ENCODE measurements around the gene HOXC6.

HOXC6 gene

DNA sequence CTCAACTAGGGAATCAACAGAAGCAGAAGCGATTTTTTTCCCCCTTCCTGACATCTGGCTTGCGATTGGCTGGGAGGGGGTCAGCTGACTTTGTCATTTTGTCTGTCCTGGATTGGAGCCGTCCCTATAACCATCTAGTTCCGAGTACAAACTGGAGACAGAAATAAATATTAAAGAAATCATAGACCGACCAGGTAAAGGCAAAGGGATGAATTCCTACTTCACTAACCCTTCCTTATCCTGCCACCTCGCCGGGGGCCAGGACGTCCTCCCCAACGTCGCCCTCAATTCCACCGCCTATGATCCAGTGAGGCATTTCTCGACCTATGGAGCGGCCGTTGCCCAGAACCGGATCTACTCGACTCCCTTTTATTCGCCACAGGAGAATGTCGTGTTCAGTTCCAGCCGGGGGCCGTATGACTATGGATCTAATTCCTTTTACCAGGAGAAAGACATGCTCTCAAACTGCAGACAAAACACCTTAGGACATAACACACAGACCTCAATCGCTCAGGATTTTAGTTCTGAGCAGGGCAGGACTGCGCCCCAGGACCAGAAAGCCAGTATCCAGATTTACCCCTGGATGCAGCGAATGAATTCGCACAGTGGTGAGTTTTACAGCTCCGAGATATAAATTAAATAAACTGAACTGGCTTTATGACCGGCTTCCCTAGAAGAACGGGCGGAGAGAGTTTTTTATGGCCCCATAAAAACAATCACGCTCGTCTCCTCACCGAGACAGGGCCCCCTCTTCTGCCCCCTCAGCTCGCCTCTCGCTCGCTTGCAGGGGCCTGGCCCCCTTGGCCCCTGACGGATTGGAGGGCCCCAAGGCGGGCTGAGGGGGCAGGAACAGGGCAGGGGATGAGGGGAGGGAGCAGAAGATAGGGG lies at the start of gene HOXC6:
Gene HOXC6 (plus strand): TSS at position 127 of the 888 bp plus-strand sequence. CDS start 82 bp downstream, at position 209.
- H3K4me3 ChIP-seq (ENCODE audit: low read depth, low read length) = no peak within 1 kb of the TSS
- no peak for DNase-seq (ENCODE audit: low read depth)
- TF ChIP-seq, protein P1, sequence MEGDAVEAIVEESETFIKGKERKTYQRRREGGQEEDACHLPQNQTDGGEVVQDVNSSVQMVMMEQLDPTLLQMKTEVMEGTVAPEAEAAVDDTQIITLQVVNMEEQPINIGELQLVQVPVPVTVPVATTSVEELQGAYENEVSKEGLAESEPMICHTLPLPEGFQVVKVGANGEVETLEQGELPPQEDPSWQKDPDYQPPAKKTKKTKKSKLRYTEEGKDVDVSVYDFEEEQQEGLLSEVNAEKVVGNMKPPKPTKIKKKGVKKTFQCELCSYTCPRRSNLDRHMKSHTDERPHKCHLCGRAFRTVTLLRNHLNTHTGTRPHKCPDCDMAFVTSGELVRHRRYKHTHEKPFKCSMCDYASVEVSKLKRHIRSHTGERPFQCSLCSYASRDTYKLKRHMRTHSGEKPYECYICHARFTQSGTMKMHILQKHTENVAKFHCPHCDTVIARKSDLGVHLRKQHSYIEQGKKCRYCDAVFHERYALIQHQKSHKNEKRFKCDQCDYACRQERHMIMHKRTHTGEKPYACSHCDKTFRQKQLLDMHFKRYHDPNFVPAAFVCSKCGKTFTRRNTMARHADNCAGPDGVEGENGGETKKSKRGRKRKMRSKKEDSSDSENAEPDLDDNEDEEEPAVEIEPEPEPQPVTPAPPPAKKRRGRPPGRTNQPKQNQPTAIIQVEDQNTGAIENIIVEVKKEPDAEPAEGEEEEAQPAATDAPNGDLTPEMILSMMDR (conservative IDR thresholded peaks at IDR 0.05; ENCODE audit: low read depth, low read length) = no peak

DNA sequence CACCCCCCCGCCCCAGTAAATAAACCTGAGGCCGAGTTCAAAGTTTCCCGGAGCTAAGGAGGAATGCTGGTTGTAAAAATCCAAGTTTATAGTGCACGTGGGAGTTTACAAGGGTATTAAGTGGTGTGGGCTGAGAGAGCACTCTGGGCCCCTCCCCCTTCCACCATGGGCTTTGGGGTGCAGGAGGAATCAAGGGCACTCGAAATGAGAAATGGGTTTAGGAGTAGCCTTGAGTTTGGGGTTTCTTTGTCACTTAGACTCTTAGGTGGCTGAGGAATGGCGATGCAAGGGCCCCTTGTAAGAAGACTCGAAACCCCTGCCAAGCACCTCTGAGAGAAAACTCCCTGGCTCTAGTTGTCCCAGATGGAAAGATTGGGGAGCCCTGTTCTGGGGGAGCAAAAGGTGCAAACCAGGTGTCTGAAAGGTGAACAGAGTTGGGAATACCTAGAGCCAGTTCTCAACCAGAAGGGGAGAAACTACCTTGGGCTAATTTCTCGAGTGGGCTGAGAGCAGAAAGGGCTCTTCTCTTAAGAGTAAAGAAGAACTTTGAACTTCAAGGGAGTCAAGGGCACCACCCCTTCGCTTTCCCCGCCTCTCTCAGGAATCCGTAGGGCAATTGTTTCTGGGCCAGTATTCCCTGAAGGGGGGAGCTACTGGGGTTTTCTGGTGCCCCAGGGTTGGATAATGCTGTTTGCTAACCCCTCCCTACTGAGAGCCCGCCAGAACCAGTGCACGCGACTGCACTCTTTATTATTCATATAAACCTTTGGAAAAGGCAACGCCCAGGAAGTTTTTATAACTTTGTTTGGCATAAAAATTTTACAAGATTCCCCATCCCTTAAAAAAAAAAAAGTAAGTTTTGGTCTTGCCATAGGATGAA lies 49.5 kb upstream of the HOXC6 start:
- H3K4me3 ChIP-seq (ENCODE audit: low read depth, low read length) = no peak overlapping the region
- DNase-seq (ENCODE audit: low read depth) = no peak
- TF ChIP-seq, protein P1 (conservative IDR thresholded peaks at IDR 0.05; ENCODE audit: low read depth, low read length) = no peak

DNA sequence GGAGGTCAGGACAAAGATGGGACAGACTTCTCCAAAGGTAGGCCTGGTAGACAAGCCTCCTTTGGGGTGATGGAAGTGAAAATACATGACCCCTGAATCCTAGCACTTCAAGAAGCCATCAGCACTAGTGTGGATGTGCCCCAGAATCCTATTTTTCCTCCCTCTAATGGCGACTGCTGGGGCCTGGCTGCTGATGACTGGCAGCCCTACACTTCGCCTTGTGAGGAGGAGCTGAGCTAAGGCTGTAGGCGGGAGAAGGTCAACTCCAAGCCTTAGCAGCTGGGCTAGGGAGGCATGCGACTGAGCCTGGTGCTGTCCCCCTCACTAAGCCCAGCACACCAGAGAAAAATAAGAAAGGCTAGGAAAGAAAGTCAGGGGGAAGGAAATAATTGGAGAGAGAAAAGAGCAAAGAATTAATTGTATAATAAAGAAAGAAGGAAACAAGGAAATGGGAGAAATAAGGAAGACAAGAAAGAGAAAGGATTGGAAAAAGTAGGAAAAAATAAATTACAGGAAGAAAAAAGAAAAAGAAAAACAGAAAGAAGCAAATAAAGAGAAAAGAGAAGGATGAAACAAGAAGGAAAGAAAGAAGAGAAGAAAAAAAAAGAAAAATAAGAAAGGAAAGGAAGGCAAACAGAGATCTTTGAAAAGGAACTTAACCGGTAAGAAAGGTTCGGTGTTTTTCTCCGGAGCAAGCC lies 48.0 kb upstream of the HOXC6 start:
- DNase-seq (ENCODE audit: low read depth) = no peak
- no peak overlapping the region for H3K4me3 ChIP-seq (ENCODE audit: low read depth, low read length)

DNA sequence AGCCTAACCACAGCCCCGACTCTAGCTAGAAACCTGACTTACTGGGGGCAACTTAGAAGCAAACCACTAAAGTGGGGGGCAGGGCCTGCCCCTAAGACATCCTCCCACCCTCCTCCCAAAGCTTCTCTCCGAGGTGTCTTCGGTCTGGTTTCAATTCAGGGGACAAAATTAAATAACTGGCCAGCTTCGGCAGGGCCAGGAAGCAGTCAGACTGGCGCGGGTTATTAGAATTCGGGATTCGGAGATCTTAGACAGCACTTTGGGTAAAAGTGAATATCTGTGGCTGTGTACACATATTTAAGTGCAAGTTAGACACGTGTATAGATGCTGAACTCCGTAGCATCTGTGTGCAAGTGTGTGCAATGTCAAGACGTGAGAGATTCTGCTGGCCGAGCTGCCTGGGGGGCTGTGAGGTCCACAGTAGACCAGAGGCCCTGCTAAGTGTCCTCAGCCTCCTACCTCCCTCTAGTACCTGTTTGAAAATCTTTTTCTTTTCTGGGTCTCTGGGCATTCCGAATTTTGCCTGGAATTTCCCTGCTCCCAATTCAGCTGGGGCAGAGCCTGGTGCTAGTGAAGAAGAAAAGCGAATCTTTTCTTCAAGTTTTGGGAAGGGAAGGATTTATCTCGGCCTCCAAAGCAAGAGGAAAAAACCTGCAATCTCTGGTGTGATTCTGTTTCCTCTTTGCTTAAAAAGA lies 47.3 kb upstream of the HOXC6 start:
- no peak for DNase-seq (ENCODE audit: low read depth)
- H3K4me3 ChIP-seq (ENCODE audit: low read depth, low read length) = no peak overlapping the region
- TF ChIP-seq, protein P1 (conservative IDR thresholded peaks at IDR 0.05; ENCODE audit: low read depth, low read length) = no peak

More for the DNA sequence above, 48.0 kb upstream of the HOXC6 start:
- TF ChIP-seq, protein P1 (conservative IDR thresholded peaks at IDR 0.05; ENCODE audit: low read depth, low read length) = no peak

DNA sequence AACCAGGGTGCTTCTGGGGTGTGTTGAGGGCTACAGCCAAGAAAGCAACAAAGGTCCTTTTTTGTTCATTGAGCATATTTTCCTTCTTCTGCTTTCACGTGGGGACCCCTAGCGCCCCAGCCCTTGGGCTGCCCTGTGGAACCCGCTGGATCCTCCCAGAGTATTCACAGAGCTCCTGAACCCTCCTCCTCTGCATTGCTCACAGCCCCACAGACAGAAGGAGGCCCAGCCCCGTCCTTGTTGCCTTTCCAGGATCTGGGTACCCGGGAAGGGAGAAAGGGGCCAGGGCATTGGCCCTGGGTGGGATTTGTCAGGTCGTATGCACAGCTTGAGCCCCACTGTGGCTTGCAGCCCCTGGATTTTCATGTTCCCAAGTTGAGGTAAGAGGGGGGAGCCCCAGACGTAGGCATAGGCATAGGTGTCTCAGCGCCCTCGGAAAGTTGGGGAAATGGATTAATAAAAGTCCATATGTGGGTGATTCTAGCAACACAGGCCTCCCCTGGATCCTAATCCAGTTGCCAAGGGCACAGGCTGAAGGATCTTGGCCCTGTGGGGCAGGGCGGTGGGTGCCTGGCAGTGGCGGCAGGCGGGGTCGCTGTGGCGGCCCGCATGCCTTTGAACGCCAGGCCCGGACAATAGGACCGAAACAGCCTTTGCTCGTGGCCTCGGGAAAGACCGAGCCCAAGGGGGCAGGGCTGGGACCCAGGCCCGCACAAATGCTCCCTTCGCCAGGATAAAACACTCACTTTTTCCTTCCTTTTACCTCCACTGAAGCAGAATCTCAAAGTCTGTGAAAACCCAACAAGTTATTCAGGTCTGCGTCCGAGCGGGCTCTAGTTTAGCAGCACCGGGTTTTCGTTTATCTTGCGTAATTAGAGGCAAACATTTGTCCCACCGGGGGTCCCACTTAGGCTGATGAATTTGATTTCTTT lies 46.3 kb upstream of the HOXC6 start:
- TF ChIP-seq, protein P1 (conservative IDR thresholded peaks at IDR 0.05; ENCODE audit: low read depth, low read length) = no peak
- DNase-seq (ENCODE audit: low read depth) = no peak

More for the DNA sequence above, 46.3 kb upstream of the HOXC6 start:
- H3K4me3 ChIP-seq (ENCODE audit: low read depth, low read length) = no peak overlapping the region

Data from choroid plexus epithelial cell (primary cell).